Right renal pelvis (tissue), 4 donors: Measurements from ENCODE around the gene PPP2R2C. TPM values are rescaled to one million over a fixed set of nuclear protein-coding genes. Genes with fewer than 3 reads are reported as not detected.

Source experiments
- DNase-seq, 4 donors: peaks; one replicate each; pipeline ENCODE4 v3.0.0-alpha.2; 2013; ENCODE audit warnings: low read depth in 4 of 4, low spot score in 3 of 4, missing footprints in 1 of 4
- polyA plus RNA-seq, 4 donors: library from polyadenylated mRNA; unstranded; fragments of 120-200 nt; gene quantifications; one replicate each; pipeline ENCODE4 v1.2.1, GENCODE V29; 2013; ENCODE audit not compliant: insufficient read length in 4 of 4

The PPP2R2C gene
- polyA plus RNA-seq, 4 donors: 0.30 to 0.71 (median 0.37) TPM

GRCh38 chr4:6368601-6369000 is 103.8 kb downstream of the PPP2R2C start:
- DNase-seq: no peak

DNA sequence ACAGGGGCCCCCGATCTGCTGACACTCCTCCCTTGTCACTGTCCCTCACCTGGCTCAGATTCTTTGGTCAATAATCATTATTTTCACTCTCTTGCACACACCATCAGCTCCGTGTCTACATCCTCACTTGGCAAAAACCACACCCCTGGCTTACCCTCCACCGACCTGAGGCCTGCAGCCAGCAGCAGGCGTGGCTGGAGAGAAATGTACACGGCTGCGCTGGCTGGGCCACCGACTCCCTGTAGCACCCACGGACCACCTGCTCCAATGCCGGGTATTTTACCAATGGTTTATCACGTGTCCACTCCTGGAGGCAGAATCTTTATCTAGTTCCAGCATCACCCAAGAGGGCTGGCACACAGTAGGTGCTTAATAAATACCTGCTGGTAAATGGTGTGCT is 104.3 kb downstream of the PPP2R2C start:
- no peak for DNase-seq

- no peak for DNase-seq
Measured at GRCh38 chr4:6367371-6367851, 105.0 kb downstream of the PPP2R2C start.

GRCh38 chr4:6366581-6366980 is 105.8 kb downstream of the PPP2R2C start:
- no peak for DNase-seq

GRCh38 chr4:6365545-6366086 is 106.8 kb downstream of the PPP2R2C start:
- DNase-seq: no peak

DNA sequence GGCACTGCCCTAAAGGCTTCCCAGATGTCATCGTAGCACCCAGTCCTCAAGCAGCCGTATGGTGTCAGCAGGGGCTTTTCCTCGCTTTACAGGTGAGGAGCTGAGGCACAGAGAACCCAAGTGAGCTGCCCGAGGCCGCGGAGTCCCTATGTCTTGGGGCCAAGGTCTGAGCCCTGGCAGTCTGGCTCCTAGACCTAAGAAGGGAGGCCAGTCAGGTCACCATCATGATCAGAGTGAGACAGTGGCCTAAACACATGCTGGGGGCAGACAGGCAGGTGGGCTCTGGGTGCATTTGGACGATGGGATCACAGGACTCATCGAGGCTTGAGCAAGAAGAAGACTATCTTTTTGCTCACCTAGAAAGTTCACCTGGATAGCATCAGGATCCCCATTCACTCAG is 107.8 kb downstream of the PPP2R2C start:
- no peak for DNase-seq

- DNase-seq: no peak
Measured at GRCh38 chr4:6364146-6364545, 108.3 kb downstream of the PPP2R2C start.

GRCh38 chr4:6362896-6363295 is 109.5 kb downstream of the PPP2R2C start:
- peak in 3 of 4 donors; percentile 28 to 31 (median 28) for DNase-seq

- DNase-seq: no peak
Measured at GRCh38 chr4:6362243-6362885, 110.0 kb downstream of the PPP2R2C start.

GRCh38 chr4:6361076-6361784 is 111.2 kb downstream of the PPP2R2C start:
- no peak for DNase-seq

DNA sequence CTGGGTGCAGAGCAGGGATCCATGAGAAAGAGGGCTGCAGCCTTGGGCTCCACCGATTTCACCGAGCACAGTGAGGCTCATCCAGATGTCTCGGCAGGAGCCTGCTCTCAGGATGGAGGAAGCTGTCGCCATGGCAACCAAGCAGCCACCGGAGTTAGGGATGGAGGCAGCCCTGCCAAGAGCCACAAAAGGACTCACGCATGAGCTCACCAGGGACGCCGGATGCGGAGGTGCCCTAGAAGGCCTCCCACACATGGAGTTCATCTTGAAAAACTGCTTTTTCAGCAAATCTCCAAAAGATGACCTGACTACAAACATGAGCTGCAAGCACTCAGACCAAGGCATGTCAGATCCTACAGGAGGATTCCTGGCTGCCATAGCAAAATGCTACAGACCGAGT is 112.0 kb downstream of the PPP2R2C start:
- DNase-seq: no peak

DNA sequence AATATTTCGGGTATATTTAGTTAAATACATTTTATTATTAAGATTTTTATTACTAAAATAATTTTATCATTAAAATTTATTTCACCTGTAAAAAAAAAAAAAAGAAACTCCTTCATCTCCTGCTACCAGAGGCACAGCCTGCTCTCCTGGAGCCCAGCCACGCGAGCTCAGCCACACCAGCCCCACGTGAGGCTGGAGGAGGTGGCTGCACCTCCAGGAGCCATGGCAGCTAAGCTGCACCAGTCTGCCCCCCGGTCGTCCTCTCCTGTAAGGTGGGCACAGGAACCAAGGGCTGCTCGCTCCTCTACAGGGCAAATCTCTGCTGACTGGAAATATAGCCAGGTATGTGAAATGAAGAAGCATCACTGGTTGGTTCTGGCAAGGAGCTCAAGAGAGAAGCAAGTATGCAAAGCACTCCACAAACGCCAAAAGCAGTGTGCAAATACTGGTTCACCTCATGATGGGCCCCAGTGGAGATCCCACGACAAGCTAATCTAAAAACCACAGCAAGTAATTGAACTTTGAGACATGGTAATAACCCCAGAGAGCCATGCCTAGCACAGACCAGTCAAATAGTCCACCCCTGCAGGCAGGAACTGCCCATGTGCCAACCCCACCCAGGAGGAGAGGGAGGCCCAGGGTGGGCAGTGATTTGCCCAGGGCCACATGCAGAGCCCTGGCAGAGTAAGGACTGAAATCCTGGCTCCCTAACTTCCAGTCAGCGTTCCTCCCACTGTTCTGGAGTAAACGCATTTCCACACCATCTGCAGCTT is 112.7 kb downstream of the PPP2R2C start:
- DNase-seq: no peak

GRCh38 chr4:6357476-6357875 is 114.9 kb downstream of the PPP2R2C start:
- no peak for DNase-seq

DNA sequence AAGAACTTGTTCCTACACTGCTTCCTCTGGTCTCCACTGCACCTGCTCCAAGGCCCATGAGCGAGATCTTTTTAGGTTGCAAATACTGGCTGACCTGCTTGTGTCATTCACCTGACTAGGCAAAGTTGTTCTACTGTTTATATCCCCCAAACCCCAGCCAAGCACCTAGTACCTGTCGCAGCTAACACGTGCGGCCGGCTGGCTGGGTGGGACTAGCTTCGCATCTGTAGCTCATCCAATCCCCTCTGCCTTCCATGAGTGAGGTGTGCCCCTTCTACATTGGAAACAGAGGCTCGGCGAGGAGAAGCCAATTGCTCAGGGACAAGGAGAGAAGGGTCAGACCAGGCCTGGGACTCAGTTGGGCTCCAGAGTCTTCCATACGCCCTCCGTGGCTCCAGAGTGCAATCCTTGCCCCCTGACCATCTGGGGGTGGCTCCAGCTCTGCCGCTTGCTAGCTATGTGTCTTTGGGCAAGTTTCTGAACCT is 116.3 kb downstream of the PPP2R2C start:
- no peak for DNase-seq

GRCh38 chr4:6355052-6355451 is 117.4 kb downstream of the PPP2R2C start:
- no peak for DNase-seq

DNA sequence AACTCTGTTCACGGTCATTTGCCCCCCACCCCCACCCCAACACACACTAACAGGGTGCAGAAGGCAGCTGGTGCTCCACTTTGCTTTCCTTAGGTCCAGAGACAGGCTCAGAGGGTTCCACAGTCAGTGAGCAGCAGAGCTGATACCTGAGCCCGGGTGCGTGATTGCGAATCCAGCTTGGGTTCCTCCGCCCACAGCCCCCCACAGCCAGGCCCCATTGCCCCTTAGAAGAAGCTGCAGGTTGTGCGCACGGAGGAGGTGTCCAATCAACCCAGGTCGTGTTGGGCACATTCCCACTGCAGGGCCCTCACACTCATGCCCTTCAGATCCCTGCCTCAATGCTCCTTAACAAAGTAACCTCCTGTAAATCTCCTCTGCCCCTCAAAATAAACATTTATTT is 117.8 kb downstream of the PPP2R2C start:
- DNase-seq: no peak

GRCh38 chr4:6354119-6354518 is 118.3 kb downstream of the PPP2R2C start:
- no peak for DNase-seq

GRCh38 chr4:6352031-6352692 is 120.3 kb downstream of the PPP2R2C start:
- DNase-seq: no peak

- no peak for DNase-seq
Measured at GRCh38 chr4:6351246-6352000, 121.0 kb downstream of the PPP2R2C start.

- no peak for DNase-seq
Measured at GRCh38 chr4:6350646-6351045, 121.8 kb downstream of the PPP2R2C start.
